HepG2 (cell line): ENCODE data around the gene SHTN1.

Experiments used
- CREB1 ChIP-seq, 2 experiments: fragments of 450-650 bp in 1 of 2; IDR thresholded peaks; 2 replicates each; pipeline ENCODE4 v1.6.1; 2016 to 2017; ENCODE audit warnings: control low read depth in 1 of 2, mild to moderate bottlenecking in 1 of 2, missing compliant biosample characterization in 1 of 2, missing genetic modification characterization in 1 of 2
- CTCF ChIP-seq: sonication (generic); formaldehyde crosslinking; IDR thresholded peaks from 2 replicates; pipeline ENCODE4 v1.5.0; 2020; ENCODE audit warnings: mild to moderate bottlenecking, missing genetic modification reagents, moderate library complexity
- FOSL1 ChIP-seq: sonication (generic); formaldehyde crosslinking; IDR thresholded peaks from 2 replicates; pipeline ENCODE4 v1.9.0; 2021; ENCODE audit warnings: missing genetic modification reagents, borderline replicate concordance
- MXI1 ChIP-seq: IDR thresholded peaks from 3 replicates; pipeline ENCODE4 v1.6.1; 2012; ENCODE audit warnings: low read depth, low read length, inconsistent platforms, borderline replicate concordance
- NFRKB ChIP-seq: fragments of 450-650 bp; IDR thresholded peaks from 2 replicates; pipeline ENCODE4 v1.6.1; 2017
- RNF219 ChIP-seq: sonication (generic); formaldehyde crosslinking; IDR thresholded peaks from 2 replicates; pipeline ENCODE4 v1.5.0; 2020; ENCODE audit warnings: mild to moderate bottlenecking, missing genetic modification reagents
- SIN3A ChIP-seq: IDR thresholded peaks from 2 replicates; pipeline ENCODE4 v1.6.1; 2011; ENCODE audit warnings: low read depth, mild to moderate bottlenecking, control low read depth, low read length, borderline replicate concordance
- TBL1XR1 ChIP-seq: fragments of 150-350 bp; IDR thresholded peaks from 2 replicates; pipeline ENCODE4 v1.6.1; 2014; ENCODE audit warnings: borderline replicate concordance, low read length; ENCODE audit not compliant: partially characterized antibody
- ZBTB43 ChIP-seq: sonication (generic); formaldehyde crosslinking; conservative IDR thresholded peaks from 2 replicates; pipeline ENCODE4 v1.4.0; 2020; ENCODE audit warnings: missing genetic modification reagents
- ZBTB44 ChIP-seq: sonication (generic); formaldehyde crosslinking; IDR thresholded peaks from 2 replicates; pipeline ENCODE4 v1.4.0; 2020; ENCODE audit warnings: missing genetic modification reagents
- ZNF564 ChIP-seq: sonication (generic); formaldehyde crosslinking; IDR thresholded peaks from 2 replicates; pipeline ENCODE4 v1.8.1; 2023; ENCODE audit warnings: mild to moderate bottlenecking, missing genetic modification reagents
- ZNF782 ChIP-seq: sonication (generic); formaldehyde crosslinking; IDR thresholded peaks from 2 replicates; pipeline ENCODE4 v1.4.0; 2020; ENCODE audit warnings: missing genetic modification reagents, mild to moderate bottlenecking, borderline replicate concordance

GRCh38 chr10:116973371-116973905 lies 31.5 kb downstream of the SHTN1 start:
- TF ChIP-seq SIN3A, result no peak
- TF ChIP-seq ZNF564 (CRISPR knock-in tag), result no peak
- no peak for TF ChIP-seq MXI1
- no peak for TF ChIP-seq TBL1XR1
- no peak for TF ChIP-seq CREB1 (IDR thresholded peaks at IDR 0.05)
- no peak for TF ChIP-seq CREB1 (CRISPR knock-in tag; IDR thresholded peaks at IDR 0.05)
- TF ChIP-seq FOSL1 (CRISPR knock-in tag), result no peak
- no peak for TF ChIP-seq RNF219 (CRISPR knock-in tag)
- TF ChIP-seq NFRKB, result no peak
- TF ChIP-seq CTCF (CRISPR knock-in tag), result no peak
- no peak for TF ChIP-seq ZBTB44 (CRISPR knock-in tag)
- no peak for TF ChIP-seq ZNF782
- no peak for TF ChIP-seq ZBTB43
